CD4-positive, alpha-beta T cell (primary cell): ENCODE data around the gene MYOM3. TPM values are rescaled to one million over a fixed set of nuclear protein-coding genes. Genes with fewer than 3 reads are reported as not detected.
A peak's percentile ranks its signal among the peaks of the same experiment; 100 is the strongest.

ENCODE experiments used
- ATAC-seq: fragments of 200-7000 bp; cut with Tn5 transposase; one replicate; pipeline ENCODE4 v1.10.0; 2022; ENCODE audit warnings: mild to moderate bottlenecking; ENCODE audit not compliant: poor library complexity
- CTCF ChIA-PET: fragments of 350-600 bp; sonication (Branson Sonifier 250); formaldehyde crosslinking; loops from one replicate; lab custom pipeline; 2021; ENCODE audit warnings: antibody characterized with exemption, inconsistent platforms; lab: Charles Lee
- POLR2A ChIA-PET: fragments of 350-600 bp; sonication (Branson Sonifier 250); formaldehyde crosslinking; loops from one replicate; lab custom pipeline; 2021; ENCODE audit warnings: antibody characterized with exemption, inconsistent platforms; lab: Charles Lee
- DNase-seq, 14 experiments: peaks; one replicate each; pipeline ENCODE4 v3.0.0-alpha.2; 2013 to 2020; ENCODE audit warnings: mixed read lengths in 2 of 14
- H3K27ac ChIP-seq, 2 donors: one replicate each; pipeline versions ENCODE4 v1.5.1 to v1.7.0; 2013; ENCODE audit warnings: low read length in 2 of 2, low read depth in 1 of 2, mild to moderate bottlenecking in 1 of 2
- H3K27me3 ChIP-seq, 2 experiments: 1 replicate in 1 of 2; 2 replicates in 1 of 2; pipeline versions ENCODE4 v1.6.1 to v1.7.0; 2013; ENCODE audit warnings: low read length in 2 of 2, control low read depth in 1 of 2, mild to moderate bottlenecking in 1 of 2, moderate library complexity in 1 of 2; ENCODE audit not compliant: insufficient read depth in 2 of 2, control insufficient read depth in 1 of 2
- H3K36me3 ChIP-seq: one replicate; pipeline ENCODE4 v1.6.1; 2013; ENCODE audit warnings: low read length, control low read depth; ENCODE audit not compliant: insufficient read depth
- H3K4me1 ChIP-seq: one replicate; pipeline ENCODE4 v1.6.1; 2013; ENCODE audit warnings: low read length, control low read depth; ENCODE audit not compliant: insufficient read depth
- H3K4me3 ChIP-seq: one replicate; pipeline ENCODE4 v1.5.1; 2013; ENCODE audit warnings: mild to moderate bottlenecking, low read length, moderate library complexity
- H3K9me3 ChIP-seq, 2 experiments: 1 replicate in 1 of 2; 2 replicates in 1 of 2; pipeline versions ENCODE4 v1.6.1 to v1.7.0; 2013; ENCODE audit warnings: low read length in 2 of 2, mild to moderate bottlenecking in 2 of 2, control low read depth in 1 of 2, moderate library complexity in 1 of 2; ENCODE audit not compliant: control insufficient read depth in 1 of 2, insufficient read depth in 1 of 2
- H3K27ac Mint-ChIP-seq: one replicate; pipeline ENCODE4 v1.8.0; 2020; ENCODE audit warnings: mixed read lengths
- H3K27me3 Mint-ChIP-seq: one replicate; pipeline ENCODE4 v1.8.0; 2021; ENCODE audit warnings: mixed read lengths
- H3K36me3 Mint-ChIP-seq: one replicate; pipeline ENCODE4 v1.8.0; 2021; ENCODE audit warnings: low read depth, mixed read lengths
- H3K4me1 Mint-ChIP-seq: one replicate; pipeline ENCODE4 v1.8.0; 2021; ENCODE audit warnings: low read depth, mixed read lengths
- H3K4me3 Mint-ChIP-seq: one replicate; pipeline ENCODE4 v1.8.0; 2020; ENCODE audit warnings: mild to moderate bottlenecking, mixed read lengths
- H3K9me3 Mint-ChIP-seq: one replicate; pipeline ENCODE4 v1.8.0; 2020; ENCODE audit warnings: mixed read lengths
- intact Hi-C, 2 experiments: fragments of 100-400 bp; cut with DNase I in 1 of 2; cut with micrococcal nuclease in 1 of 2; formaldehyde crosslinking; loops; one replicate each; pipeline versions ENCODE4 v1.15.1 to v1.9.0; 2023 to 2025; cut with DNase I, micrococcal nuclease
- total RNA-seq, 174 experiments: library from RNA in 2 of 174; stranded (reverse) in 2 of 174; gene quantifications; one replicate each; pipeline ENCODE4 v1.2.3 and lab custom pipeline; 2021 to 2026
- TF ChIP-seq, protein P1 (sequence below): fragments of 200-600 bp; IDR thresholded peaks from one replicate; pipeline ENCODE4 v1.8.0; 2022; ENCODE audit warnings: antibody characterized with exemption, mild to moderate bottlenecking

The MYOM3 gene
- total RNA-seq, 2 experiments from 2014 or later, result not detected

DNA sequence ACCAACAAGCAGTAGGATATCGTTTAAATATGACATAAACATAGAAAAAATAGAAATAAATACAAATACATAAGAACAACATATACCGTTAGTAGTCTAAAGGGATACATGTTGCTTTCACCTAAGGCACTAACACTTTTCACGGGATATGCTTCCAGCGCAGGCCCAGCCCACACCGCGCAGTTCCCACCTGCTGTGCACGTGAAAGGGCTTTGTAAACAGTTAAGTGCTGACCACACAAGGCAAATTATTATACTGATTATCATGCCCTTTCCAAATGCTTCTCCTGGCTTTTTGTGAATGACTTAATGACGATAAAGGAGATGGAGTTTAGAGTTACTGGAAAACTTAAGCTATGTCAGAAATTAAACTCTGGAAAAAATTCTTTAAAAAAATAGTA lies 42.3 kb upstream of the MYOM3 start:
- Mint-ChIP-seq H3K9me3 (no peaks in the 10 kb centered on the region), H3K36me3 (peaks cover under 1% of the 10 kb centered on the region), H3K4me1 (peaks cover 11% of the 10 kb centered on the region), H3K27me3 (peaks cover 34% of the 10 kb centered on the region), H3K4me3 (no peak overlapping the region), H3K27ac (no peak overlapping the region)
- Histone ChIP-seq H3K27ac (no peak overlapping the region), H3K27me3 (peaks cover 11 to 23% of the 10 kb centered on the region in 2 experiments), H3K4me3 (no peak overlapping the region), H3K4me1 (peaks cover 12% of the 10 kb centered on the region), H3K36me3 (peaks cover 6% of the 10 kb centered on the region), H3K9me3 (no peaks in the 10 kb centered on the region)
- intact Hi-C loops, result no loop called here
- ChIA-PET CTCF (no interaction called here), POLR2A (no interaction called here)
- ATAC-seq, result no peak
- DNase-seq, result no peak
- TF ChIP-seq, protein P1, sequence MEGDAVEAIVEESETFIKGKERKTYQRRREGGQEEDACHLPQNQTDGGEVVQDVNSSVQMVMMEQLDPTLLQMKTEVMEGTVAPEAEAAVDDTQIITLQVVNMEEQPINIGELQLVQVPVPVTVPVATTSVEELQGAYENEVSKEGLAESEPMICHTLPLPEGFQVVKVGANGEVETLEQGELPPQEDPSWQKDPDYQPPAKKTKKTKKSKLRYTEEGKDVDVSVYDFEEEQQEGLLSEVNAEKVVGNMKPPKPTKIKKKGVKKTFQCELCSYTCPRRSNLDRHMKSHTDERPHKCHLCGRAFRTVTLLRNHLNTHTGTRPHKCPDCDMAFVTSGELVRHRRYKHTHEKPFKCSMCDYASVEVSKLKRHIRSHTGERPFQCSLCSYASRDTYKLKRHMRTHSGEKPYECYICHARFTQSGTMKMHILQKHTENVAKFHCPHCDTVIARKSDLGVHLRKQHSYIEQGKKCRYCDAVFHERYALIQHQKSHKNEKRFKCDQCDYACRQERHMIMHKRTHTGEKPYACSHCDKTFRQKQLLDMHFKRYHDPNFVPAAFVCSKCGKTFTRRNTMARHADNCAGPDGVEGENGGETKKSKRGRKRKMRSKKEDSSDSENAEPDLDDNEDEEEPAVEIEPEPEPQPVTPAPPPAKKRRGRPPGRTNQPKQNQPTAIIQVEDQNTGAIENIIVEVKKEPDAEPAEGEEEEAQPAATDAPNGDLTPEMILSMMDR, result no peak

DNA sequence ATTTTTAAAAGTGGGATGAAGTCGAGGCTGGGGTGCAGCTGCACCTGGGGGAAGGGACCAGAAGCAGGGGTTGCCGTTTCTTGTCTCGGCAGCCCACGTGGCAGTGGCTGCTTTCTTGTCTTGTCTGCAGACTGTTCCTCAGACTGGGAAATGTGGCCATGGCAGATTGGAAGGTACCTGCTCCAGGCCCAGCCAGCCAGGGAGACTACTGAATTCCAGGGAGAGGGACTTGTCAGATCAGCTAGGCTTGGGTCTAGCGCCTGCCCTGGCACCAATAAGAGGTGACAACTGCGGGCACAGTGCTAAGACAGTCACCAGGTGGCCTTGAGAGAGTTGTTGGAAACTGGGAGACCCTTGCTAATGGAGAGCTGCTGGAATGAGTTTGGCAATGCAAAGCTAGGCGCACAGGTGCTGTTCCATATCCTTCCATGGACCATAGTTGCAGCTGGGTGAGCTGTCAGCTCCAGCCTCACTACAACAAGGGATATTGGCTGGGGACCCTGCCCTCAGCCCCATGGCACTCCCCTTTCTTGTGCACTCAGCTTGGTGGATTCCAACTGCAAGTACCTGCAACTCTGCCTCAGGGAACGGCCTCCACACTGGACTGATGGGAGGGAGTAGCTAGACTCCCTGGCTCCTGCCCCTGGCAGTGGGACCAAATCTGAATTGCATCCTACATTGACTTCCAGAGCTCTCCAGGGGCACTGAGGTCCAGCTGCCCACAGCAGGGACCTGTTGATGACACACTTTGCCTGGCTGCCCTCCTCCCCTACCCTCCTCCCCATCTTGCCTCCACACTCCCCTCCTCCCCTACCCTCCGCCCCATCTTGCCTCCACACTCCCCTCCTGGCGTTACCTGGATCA lies 40.9 kb upstream of the MYOM3 start:
- Histone ChIP-seq H3K27ac (no peak overlapping the region), H3K4me3 (no peak overlapping the region), H3K27me3 (peaks cover 11 to 23% of the 10 kb centered on the region in 2 experiments), H3K9me3 (no peaks in the 10 kb centered on the region), H3K4me1 (peaks cover 12% of the 10 kb centered on the region), H3K36me3 (peaks cover 4% of the 10 kb centered on the region)
- TF ChIP-seq, protein P1, result no peak
- DNase-seq, result no peak
- POLR2A ChIA-PET, result no interaction called here
- H3K27me3 Mint-ChIP-seq, result peaks cover 41% of the 10 kb centered on the region
- no peak for ATAC-seq
- H3K27ac Mint-ChIP-seq, result no peak overlapping the region
- no peaks in the 10 kb centered on the region for H3K36me3 Mint-ChIP-seq
- intact Hi-C loops, result no loop called here
- H3K4me3 Mint-ChIP-seq, result no peak overlapping the region
- CTCF ChIA-PET, result interaction anchor here (1.3 to 1.7 kb wide), 2 partner anchors 678 to 682 kb away, joined by 3 read pairs; no protein-coding TSS in a partner anchor
- H3K9me3 Mint-ChIP-seq, result no peaks in the 10 kb centered on the region
- peaks cover 11% of the 10 kb centered on the region for H3K4me1 Mint-ChIP-seq

DNA sequence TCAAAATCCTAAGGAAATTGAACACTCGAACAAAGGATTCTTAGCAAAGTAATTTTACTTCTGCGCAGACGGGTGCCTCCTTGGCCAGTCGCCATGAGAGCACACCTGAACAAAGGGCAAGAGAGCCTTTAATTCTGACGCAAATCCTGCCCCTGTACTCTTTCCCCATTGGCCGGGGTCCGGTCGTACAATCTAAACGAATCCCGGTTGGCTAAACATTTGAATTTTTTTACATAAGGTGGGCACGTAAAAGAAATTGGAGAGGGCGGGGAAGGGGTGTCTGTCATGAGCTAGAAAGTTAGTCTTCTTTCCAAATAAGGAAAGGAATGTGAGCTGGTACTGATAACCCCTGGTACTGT lies 39.2 kb upstream of the MYOM3 start:
- intact Hi-C loops, result loop anchor here in 1 of 2 experiments (2.0 kb wide), 1 partner anchor 486 kb away; no protein-coding TSS in a partner anchor
- no peak overlapping the region for H3K4me3 ChIP-seq
- peak in 1 of 14 experiments; percentile 10 for DNase-seq

More for the DNA sequence above, 39.2 kb upstream of the MYOM3 start:
- peak overlapping the region; percentile 44 for H3K4me3 Mint-ChIP-seq
- no peak overlapping the region for H3K27ac Mint-ChIP-seq
- Histone ChIP-seq H3K27me3 (peaks cover 11 to 23% of the 10 kb centered on the region in 2 experiments), H3K36me3 (no peaks in the 10 kb centered on the region), H3K27ac (no peak overlapping the region), H3K4me1 (peaks cover 12% of the 10 kb centered on the region), H3K9me3 (no peaks in the 10 kb centered on the region)
- H3K36me3 Mint-ChIP-seq, result no peaks in the 10 kb centered on the region
- ChIA-PET POLR2A (no interaction called here), CTCF (interaction anchor here (0.6 to 2.4 kb wide), 7 partner anchors 48 to 684 kb away, joined by 3 to 14 read pairs (median 5); no protein-coding TSS in a partner anchor)
- TF ChIP-seq, protein P1, result no peak
- H3K4me1 Mint-ChIP-seq, result peaks cover 11% of the 10 kb centered on the region
- H3K9me3 Mint-ChIP-seq, result no peaks in the 10 kb centered on the region
- H3K27me3 Mint-ChIP-seq, result peaks cover 45% of the 10 kb centered on the region
- no peak for ATAC-seq
